AG09309 (cell line): ENCODE data around the gene SPAG16.

Source experiments
- DNase-seq: peaks from one replicate; pipeline ENCODE4 v3.0.0-alpha.2; 2010; ENCODE audit warnings: low read depth
- H3K4me3 ChIP-seq: 2 replicates; pipeline ENCODE4 v1.5.1; 2011; ENCODE audit warnings: mild to moderate bottlenecking, low read depth, low read length, moderate library complexity; ENCODE audit not compliant: control insufficient read depth
- CTCF ChIP-seq: IDR thresholded peaks from 2 replicates; pipeline ENCODE4 v1.5.1; 2011; ENCODE audit warnings: mild to moderate bottlenecking, low read depth, low read length, inconsistent platforms; ENCODE audit not compliant: insufficient read depth, control insufficient read depth; ENCODE audit errors: missing control alignments

Gene SPAG16

GRCh38 chr2:213524164-213524563 lies 239.9 kb downstream of the SPAG16 start:
- no peak for DNase-seq
- no peak overlapping the region for H3K4me3 ChIP-seq
- TF ChIP-seq CTCF = no peak

GRCh38 chr2:213537579-213537978 lies 253.3 kb downstream of the SPAG16 start:
- no peak for TF ChIP-seq CTCF
- H3K4me3 ChIP-seq = no peak overlapping the region
- DNase-seq = no peak

GRCh38 chr2:213544940-213545339 lies 260.7 kb downstream of the SPAG16 start:
- no peak for TF ChIP-seq CTCF
- no peak overlapping the region for H3K4me3 ChIP-seq
- DNase-seq = no peak

GRCh38 chr2:213545481-213545880 lies 261.2 kb downstream of the SPAG16 start:
- DNase-seq = no peak
- TF ChIP-seq CTCF = no peak
- H3K4me3 ChIP-seq = no peak overlapping the region

GRCh38 chr2:213545964-213546475 lies 261.8 kb downstream of the SPAG16 start:
- TF ChIP-seq CTCF = no peak
- DNase-seq = no peak
- no peak overlapping the region for H3K4me3 ChIP-seq

GRCh38 chr2:213551526-213551925 lies 267.3 kb downstream of the SPAG16 start:
- no peak for TF ChIP-seq CTCF
- H3K4me3 ChIP-seq = no peak overlapping the region

GRCh38 chr2:213559053-213559452 lies 274.8 kb downstream of the SPAG16 start:
- H3K4me3 ChIP-seq = no peak overlapping the region
- TF ChIP-seq CTCF = no peak
- no peak for DNase-seq

More at GRCh38 chr2:213551526-213551925, 267.3 kb downstream of the SPAG16 start:
- no peak for DNase-seq
